Tibial artery (tissue), 4 donors: Measurements from ENCODE around the gene KLF9.

Source experiments
- DNase-seq, 2 donors: peaks; one replicate each; pipeline ENCODE4 v3.0.0-alpha.2; 2019
- H3K27ac ChIP-seq, 2 donors: fragments of 200-600 bp; sonication (generic) in 1 of 2; 1 replicate in 1 of 2; 2 replicates in 1 of 2; pipeline ENCODE4 v1.5.1; 2018 to 2019; ENCODE audit warnings: mild to moderate bottlenecking in 1 of 2
- H3K27me3 ChIP-seq, 2 donors: fragments of 200-600 bp; sonication (generic) in 1 of 2; one replicate each; pipeline versions ENCODE4 v1.5.1 to v1.6.0; 2016 to 2019
- H3K36me3 ChIP-seq, 3 donors: fragments of 200-600 bp; sonication (generic) in 2 of 3; one replicate each; pipeline ENCODE4 v1.5.1; 2016 to 2019; ENCODE audit warnings: mild to moderate bottlenecking in 2 of 3
- H3K4me1 ChIP-seq, 4 donors: fragments of 200-600 bp; sonication (generic) in 2 of 4; 1 replicate in 3 of 4; 2 replicates in 1 of 4; pipeline ENCODE4 v1.5.1; 2016 to 2019
- H3K4me3 ChIP-seq, 2 donors: fragments of 200-600 bp; sonication (generic) in 1 of 2; 1 replicate in 1 of 2; 2 replicates in 1 of 2; pipeline ENCODE4 v1.5.1; 2018 to 2019; ENCODE audit warnings: mild to moderate bottlenecking in 2 of 2
- H3K9me3 ChIP-seq, 3 donors: fragments of 200-600 bp; sonication (generic) in 1 of 3; one replicate each; pipeline ENCODE4 v1.5.1; 2016 to 2019
- CTCF ChIP-seq, 2 experiments: fragments of 200-600 bp in 1 of 2; fragments of 450-650 bp in 1 of 2; IDR thresholded peaks; one replicate each; pipeline ENCODE4 v1.5.1; 2017 to 2019; ENCODE audit warnings: antibody characterized with exemption in 2 of 2, mild to moderate bottlenecking in 1 of 2, moderate library complexity in 1 of 2
- intact Hi-C: fragments of 100-400 bp; cut with DNase I; formaldehyde crosslinking; loops from one replicate; pipeline ENCODE4 v1.15.0; 2023; ENCODE audit warnings: low total_unique reads

Gene KLF9

GRCh38 chr9:70415476-70415875 lies 1.0 kb upstream of the KLF9 start:
- peaks cover 0 to 11% (median 3%) of the 10 kb centered on the region in 3 donors for H3K36me3 ChIP-seq
- H3K4me1 ChIP-seq, result peaks cover 0 to 44% (median 22%) of the 10 kb centered on the region in 4 donors
- no peak for TF ChIP-seq CTCF (IDR thresholded peaks at IDR 0.05)
- H3K27me3 ChIP-seq, result peaks cover 0 to 2% of the 10 kb centered on the region in 2 donors
- H3K4me3 ChIP-seq, result peak overlapping the region; percentile 94 to 97
- intact Hi-C loops, result no loop called here
- peak overlapping the region; percentile 100 for H3K27ac ChIP-seq
- DNase-seq, result no peak
- no peaks in the 10 kb centered on the region for H3K9me3 ChIP-seq

- peak overlapping the region; percentile 94 to 97 for H3K4me3 ChIP-seq
These were observed 584 bp upstream of the KLF9 start for GRCh38 chr9:70415041-70415440.

GRCh38 chr9:70413464-70413798 lies 1.0 kb downstream of the KLF9 start:
- Histone ChIP-seq H3K36me3 (peaks cover 0 to 11% (median 3%) of the 10 kb centered on the region in 3 donors), H3K4me1 (peaks cover 0 to 54% (median 31%) of the 10 kb centered on the region in 4 donors), H3K27ac (peak overlapping the region; percentile 100), H3K27me3 (no peaks in the 10 kb centered on the region), H3K4me3 (peak overlapping the region; percentile 94 to 97), H3K9me3 (no peaks in the 10 kb centered on the region)
- intact Hi-C loops, result loop anchor here (2.0 to 5.0 kb wide), 3 partner anchors 174 to 1949 kb away; no protein-coding TSS in a partner anchor
- no peak for TF ChIP-seq CTCF (IDR thresholded peaks at IDR 0.05)
- no peak for DNase-seq

More at GRCh38 chr9:70415041-70415440, 584 bp upstream of the KLF9 start:
- Histone ChIP-seq H3K27me3 (peaks cover 0 to 2% of the 10 kb centered on the region in 2 donors), H3K4me1 (peaks cover 0 to 44% (median 23%) of the 10 kb centered on the region in 4 donors), H3K27ac (peak overlapping the region; percentile 100), H3K9me3 (no peaks in the 10 kb centered on the region), H3K36me3 (peaks cover 0 to 11% (median 3%) of the 10 kb centered on the region in 3 donors)
- DNase-seq, result no peak
- no peak for TF ChIP-seq CTCF (IDR thresholded peaks at IDR 0.05)
- intact Hi-C loops, result no loop called here

GRCh38 chr9:70412832-70413463 lies 1.5 kb downstream of the KLF9 start:
- intact Hi-C loops, result loop anchor here (2.0 to 5.0 kb wide), 3 partner anchors 174 to 1949 kb away; no protein-coding TSS in a partner anchor
- Histone ChIP-seq H3K4me1 (peaks cover 0 to 54% (median 33%) of the 10 kb centered on the region in 4 donors), H3K27ac (peak overlapping the region; percentile 100), H3K36me3 (peaks cover 0 to 13% (median 3%) of the 10 kb centered on the region in 3 donors), H3K9me3 (no peaks in the 10 kb centered on the region), H3K27me3 (no peaks in the 10 kb centered on the region), H3K4me3 (peak overlapping the region; percentile 94 to 97)
- peak; percentile 82 to 92 for DNase-seq
- no peak for TF ChIP-seq CTCF (IDR thresholded peaks at IDR 0.05)

- peak; percentile 79 to 88 for DNase-seq
- no peaks in the 10 kb centered on the region for H3K27me3 ChIP-seq
- intact Hi-C loops, result loop anchor here (2.0 to 5.0 kb wide), 3 partner anchors 175 to 1950 kb away; no protein-coding TSS in a partner anchor
- TF ChIP-seq CTCF (IDR thresholded peaks at IDR 0.05), result no peak
- H3K9me3 ChIP-seq, result no peaks in the 10 kb centered on the region
- H3K4me1 ChIP-seq, result peaks cover 0 to 54% (median 34%) of the 10 kb centered on the region in 4 donors
- peak overlapping the region; percentile 94 to 97 for H3K4me3 ChIP-seq
- H3K27ac ChIP-seq, result peak overlapping the region; percentile 100
- peaks cover 0 to 19% (median 9%) of the 10 kb centered on the region in 3 donors for H3K36me3 ChIP-seq
These were observed 2.3 kb downstream of the KLF9 start for GRCh38 chr9:70411930-70412831.
